ENCODE data around the gene MRPL48. TPM values are rescaled to one million over a fixed set of nuclear protein-coding genes. Genes with fewer than 3 reads are reported as not detected.

The MRPL48 gene
- total RNA-seq, 3 donors from 2014 or later, result 31.5 to 41.2 (median 39.7) TPM

- Histone ChIP-seq H3K9me3 (no peaks in the 10 kb centered on the region), H3K4me3 (no peak overlapping the region), H3K4me1 (ENCODE audit: low read depth) (no peaks in the 10 kb centered on the region), H3K36me3 (ENCODE audit: low read depth) (no peaks in the 10 kb centered on the region)
- no peak for ATAC-seq
- no peak for TF ChIP-seq CTCF (IDR thresholded peaks at IDR 0.05)
- intact Hi-C loops (cut with DNase I, micrococcal nuclease), result no loop called here
- no peak for DNase-seq
These were observed 63.5 kb downstream of the MRPL48 start for GRCh38 chr11:73851046-73851764.

- no peak for DNase-seq
- intact Hi-C loops (cut with DNase I, micrococcal nuclease), result no loop called here
- H3K36me3 ChIP-seq (ENCODE audit: low read depth), result no peaks in the 10 kb centered on the region
- no peaks in the 10 kb centered on the region for H3K4me1 ChIP-seq (ENCODE audit: low read depth)
- no peaks in the 10 kb centered on the region for H3K9me3 ChIP-seq
- ATAC-seq, result no peak
- TF ChIP-seq CTCF (IDR thresholded peaks at IDR 0.05), result no peak
- H3K4me3 ChIP-seq, result no peak overlapping the region
These were observed 64.4 kb downstream of the MRPL48 start for GRCh38 chr11:73852049-73852448.

- no peaks in the 10 kb centered on the region for H3K4me1 ChIP-seq (ENCODE audit: low read depth)
- intact Hi-C loops (cut with DNase I, micrococcal nuclease), result no loop called here
- H3K9me3 ChIP-seq, result no peaks in the 10 kb centered on the region
- DNase-seq (no peak), ATAC-seq (no peak)
- TF ChIP-seq CTCF (IDR thresholded peaks at IDR 0.05), result no peak
- no peak overlapping the region for H3K4me3 ChIP-seq
- no peaks in the 10 kb centered on the region for H3K36me3 ChIP-seq (ENCODE audit: low read depth)
These were observed 67.0 kb downstream of the MRPL48 start for GRCh38 chr11:73854680-73855079.

- Histone ChIP-seq H3K36me3 (ENCODE audit: low read depth) (no peaks in the 10 kb centered on the region), H3K4me1 (ENCODE audit: low read depth) (no peaks in the 10 kb centered on the region), H3K9me3 (no peaks in the 10 kb centered on the region), H3K4me3 (no peak overlapping the region)
- ATAC-seq (no peak), DNase-seq (no peak)
- TF ChIP-seq CTCF (IDR thresholded peaks at IDR 0.05), result no peak
- intact Hi-C loops (cut with DNase I, micrococcal nuclease), result no loop called here
These were observed 68.4 kb downstream of the MRPL48 start for GRCh38 chr11:73856031-73856567.

GRCh38 chr11:73859671-73860070, 72.0 kb downstream of the MRPL48 start:
- no peak for ATAC-seq
- H3K4me3 ChIP-seq, result no peak overlapping the region

More at GRCh38 chr11:73859671-73860070, 72.0 kb downstream of the MRPL48 start:
- H3K4me1 ChIP-seq (ENCODE audit: low read depth), result no peaks in the 10 kb centered on the region
- DNase-seq, result no peak
- H3K9me3 ChIP-seq, result no peaks in the 10 kb centered on the region
- intact Hi-C loops (cut with DNase I, micrococcal nuclease), result loop anchor here in 1 of 2 donors (5.0 kb wide), 1 partner anchor 182 kb away; no protein-coding TSS in a partner anchor
- no peak for TF ChIP-seq CTCF (IDR thresholded peaks at IDR 0.05)
- H3K36me3 ChIP-seq (ENCODE audit: low read depth), result no peaks in the 10 kb centered on the region
